ENCODE measurements around the gene PTPRG. TPM values are rescaled to one million over a fixed set of nuclear protein-coding genes. Genes with fewer than 3 reads are reported as not detected.
"Not testable (repeated sequence)": the region's sequence is repeated elsewhere in the genome, so short reads cannot be mapped to it uniquely, and the experiment has no call there.

PTPRG gene
- total RNA-seq, 1 donor from 2014 or later, result 77.2 TPM

- Mint-ChIP-seq H3K4me3 (no peak overlapping the region), H3K4me1 (ENCODE audit: unreplicated experiment) (peaks cover 5% of the 10 kb centered on the region), H3K9me3 (no peaks in the 10 kb centered on the region), H3K27ac (no peak overlapping the region), H3K36me3 (no peaks in the 10 kb centered on the region), H3K27me3 (peaks cover 3% of the 10 kb centered on the region)
- TF ChIP-seq CTCF (conservative IDR thresholded peaks at IDR 0.05), result no peak
- no peak for DNase-seq (ENCODE audit: extremely low spot score, unreplicated experiment)
Observed at GRCh38 chr3:61545716-61546115, 15.7 kb upstream of the PTPRG start.

- no peak for TF ChIP-seq CTCF (conservative IDR thresholded peaks at IDR 0.05)
- no peaks in the 10 kb centered on the region for H3K4me1 Mint-ChIP-seq (ENCODE audit: unreplicated experiment)
- no peaks in the 10 kb centered on the region for H3K27me3 Mint-ChIP-seq
- peaks cover 4% of the 10 kb centered on the region for H3K9me3 Mint-ChIP-seq
- H3K36me3 Mint-ChIP-seq, result no peaks in the 10 kb centered on the region
- no peak overlapping the region for H3K27ac Mint-ChIP-seq
- no peak for DNase-seq (ENCODE audit: extremely low spot score, unreplicated experiment)
- no peak overlapping the region for H3K4me3 Mint-ChIP-seq
Observed at GRCh38 chr3:61547625-61548024, 13.7 kb upstream of the PTPRG start.

GRCh38 chr3:61552704-61553103 lies 8.7 kb upstream of the PTPRG start:
- H3K4me3 Mint-ChIP-seq; H3K36me3 Mint-ChIP-seq; H3K27ac Mint-ChIP-seq; H3K9me3 Mint-ChIP-seq; H3K27me3 Mint-ChIP-seq; H3K4me1 Mint-ChIP-seq (ENCODE audit: unreplicated experiment); DNase-seq (ENCODE audit: extremely low spot score, unreplicated experiment): not testable (repeated sequence)

- Mint-ChIP-seq H3K9me3 (peaks cover 12% of the 10 kb centered on the region), H3K36me3 (no peaks in the 10 kb centered on the region), H3K4me1 (ENCODE audit: unreplicated experiment) (peaks cover 5% of the 10 kb centered on the region), H3K4me3 (peak overlapping the region; percentile 98), H3K27ac (peak overlapping the region; percentile 41), H3K27me3 (peaks cover 5% of the 10 kb centered on the region)
- no peak for TF ChIP-seq CTCF (conservative IDR thresholded peaks at IDR 0.05)
- no peak for DNase-seq (ENCODE audit: extremely low spot score, unreplicated experiment)
Observed at GRCh38 chr3:61559136-61559731, 2.1 kb upstream of the PTPRG start.

- Mint-ChIP-seq H3K9me3 (peaks cover 12% of the 10 kb centered on the region), H3K36me3 (no peaks in the 10 kb centered on the region), H3K27me3 (peaks cover 5% of the 10 kb centered on the region), H3K27ac (peak overlapping the region; percentile 94), H3K4me1 (ENCODE audit: unreplicated experiment) (peaks cover 12% of the 10 kb centered on the region), H3K4me3 (peak overlapping the region; percentile 98)
- TF ChIP-seq CTCF (conservative IDR thresholded peaks at IDR 0.05), result peak; percentile 53
- peak; percentile 82 for DNase-seq (ENCODE audit: extremely low spot score, unreplicated experiment)
Observed at GRCh38 chr3:61560517-61561373, 626 bp upstream of the PTPRG start.

- H3K4me1 Mint-ChIP-seq (ENCODE audit: unreplicated experiment), result peaks cover 12% of the 10 kb centered on the region
- H3K27me3 Mint-ChIP-seq, result peaks cover 5% of the 10 kb centered on the region
- peaks cover 12% of the 10 kb centered on the region for H3K9me3 Mint-ChIP-seq
- H3K36me3 Mint-ChIP-seq, result no peaks in the 10 kb centered on the region
- peak overlapping the region; percentile 98 for H3K4me3 Mint-ChIP-seq
- H3K27ac Mint-ChIP-seq, result peak overlapping the region; percentile 48
- TF ChIP-seq CTCF (conservative IDR thresholded peaks at IDR 0.05), result no peak
- DNase-seq (ENCODE audit: extremely low spot score, unreplicated experiment), result no peak
Observed at GRCh38 chr3:61562042-61562720, 810 bp downstream of the PTPRG start.

All from type B pancreatic cell (in vitro differentiated cells).